HG02943 (cell line): ENCODE results near the gene ZNF583.

Experiments used
- ATAC-seq: cut with Tn5 transposase; IDR thresholded peaks from one replicate; pipeline ENCODE4 v1.9.1; 2021; ENCODE audit warnings: mild to moderate bottlenecking, low read depth, moderate library complexity; ENCODE audit not compliant: unreplicated experiment

ZNF583 gene

GRCh38 chr19:56403764-56404704, at the start of gene ZNF583:
ZNF583 (plus strand) TSS chr19:56404332; CDS start chr19:56407115, 2,783 bp downstream.
- peak; percentile 81 for ATAC-seq

DNA sequence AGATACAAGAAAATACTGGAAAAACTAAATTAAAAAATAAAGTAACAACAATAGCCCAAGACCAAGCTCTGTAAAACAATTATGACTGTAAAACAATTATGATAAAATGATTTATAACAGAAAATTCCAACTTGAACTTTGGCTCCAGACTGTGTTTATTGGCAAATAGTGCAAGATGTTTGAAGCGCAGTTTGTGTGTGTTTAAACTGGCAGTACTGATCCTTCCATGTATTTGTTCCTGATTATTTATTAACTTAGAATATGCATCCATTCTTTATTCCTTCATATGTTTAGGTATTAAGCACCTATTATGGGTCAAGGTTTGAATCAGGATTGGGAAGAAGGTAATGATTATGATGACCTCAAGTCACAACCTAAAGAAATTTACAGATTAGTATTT, 48.6 kb upstream of the ZNF583 start:
- ATAC-seq, result no peak

DNA sequence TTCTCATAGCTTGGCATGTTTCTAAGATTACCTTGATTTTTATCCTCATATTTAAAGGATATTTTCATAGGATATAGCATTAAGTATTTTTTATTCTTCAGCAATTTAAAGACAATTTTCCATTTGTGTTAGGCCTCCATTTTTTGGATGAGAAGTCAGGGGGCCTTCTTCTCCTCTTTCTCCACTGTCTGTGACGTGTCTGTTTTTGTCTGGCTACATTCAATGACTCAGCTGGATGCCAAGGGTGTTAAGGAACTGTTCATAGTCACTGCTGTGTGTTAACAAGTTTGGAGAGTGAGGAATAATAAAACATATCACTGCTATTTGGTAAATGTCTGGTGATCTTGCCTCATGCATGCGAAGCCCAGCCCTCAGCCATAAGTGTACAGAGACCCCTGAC, 47.2 kb upstream of the ZNF583 start:
- ATAC-seq, result no peak

- ATAC-seq, result no peak
These were observed 43.3 kb upstream of the ZNF583 start for GRCh38 chr19:56360841-56361240.

DNA sequence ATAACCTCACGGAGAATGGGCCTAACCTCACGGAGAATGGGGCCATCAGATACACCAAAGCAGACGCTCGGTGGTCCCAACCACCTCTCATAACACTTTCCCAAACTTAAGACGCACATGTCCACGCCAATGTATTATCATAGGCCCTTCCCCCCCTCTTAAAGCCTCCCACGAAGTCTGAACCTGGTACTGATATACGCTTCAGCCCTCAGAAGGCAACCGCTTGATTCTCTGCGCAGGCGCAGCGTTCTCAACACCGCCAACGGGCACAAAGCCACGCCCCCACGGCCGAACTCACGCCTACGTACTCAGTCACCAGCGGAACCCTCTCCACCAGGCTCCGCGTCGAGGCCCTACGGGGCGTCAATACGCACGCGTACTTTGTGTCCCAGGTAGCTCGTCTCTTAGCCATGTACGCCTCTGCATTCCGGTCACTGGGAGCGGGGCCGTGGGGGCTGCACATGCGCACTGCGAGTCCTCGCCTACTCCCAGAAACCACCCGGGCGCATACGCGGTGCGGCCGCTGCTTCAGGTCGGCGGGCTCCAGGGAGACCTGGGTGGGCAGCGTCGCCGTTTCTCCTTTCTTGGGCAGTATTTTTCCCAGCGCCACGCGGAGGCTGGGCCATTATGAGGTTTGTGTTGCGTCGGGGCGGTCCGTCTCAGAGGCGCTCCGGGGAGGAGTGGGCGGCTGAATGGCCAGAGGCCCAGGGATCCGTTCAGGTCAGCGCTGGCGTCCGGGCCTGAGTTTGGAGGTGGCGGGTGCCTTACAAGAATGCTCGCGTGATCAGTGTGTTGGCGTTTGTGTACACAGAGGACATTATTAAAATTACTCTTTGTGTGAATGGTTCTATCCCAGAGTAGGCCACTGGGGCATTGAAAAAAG, 36.1 kb upstream of the ZNF583 start:
- ATAC-seq, result no peak

DNA sequence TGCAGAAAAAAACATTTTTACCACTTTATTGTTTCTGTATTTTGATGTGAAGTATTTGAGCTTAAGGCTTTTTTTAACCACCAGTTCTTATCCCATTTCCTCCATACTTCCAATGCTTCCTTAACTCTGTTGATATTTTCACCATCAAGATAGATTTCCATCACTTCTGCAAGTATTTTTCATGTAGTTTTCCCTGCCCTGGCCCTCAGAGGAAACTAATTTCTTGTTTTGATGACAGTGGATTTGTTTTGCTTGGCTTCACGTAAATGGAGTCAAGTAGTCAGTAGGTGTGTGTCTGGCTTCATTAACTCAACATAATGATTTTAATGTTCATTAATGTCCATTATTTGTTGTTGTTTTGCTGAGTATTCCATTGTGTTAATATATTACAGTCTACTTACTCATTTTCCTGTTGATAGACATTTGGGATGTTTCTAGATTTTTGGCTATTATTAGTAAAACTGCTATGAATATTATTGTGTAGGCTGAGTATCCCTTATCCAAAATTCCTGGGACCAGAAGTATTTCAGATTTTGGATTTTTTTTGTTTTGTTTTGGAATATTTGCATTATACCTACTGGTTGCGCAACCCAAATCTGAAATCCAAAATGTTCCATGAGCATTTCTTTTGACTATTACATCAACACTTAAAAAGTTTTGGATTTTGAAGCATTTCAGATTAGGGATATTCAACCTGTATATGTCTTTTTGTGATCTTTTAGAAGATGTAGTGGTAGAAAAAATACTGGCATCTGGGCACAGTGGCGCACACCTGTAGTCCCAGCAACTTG, 34.1 kb upstream of the ZNF583 start:
- no peak for ATAC-seq

DNA sequence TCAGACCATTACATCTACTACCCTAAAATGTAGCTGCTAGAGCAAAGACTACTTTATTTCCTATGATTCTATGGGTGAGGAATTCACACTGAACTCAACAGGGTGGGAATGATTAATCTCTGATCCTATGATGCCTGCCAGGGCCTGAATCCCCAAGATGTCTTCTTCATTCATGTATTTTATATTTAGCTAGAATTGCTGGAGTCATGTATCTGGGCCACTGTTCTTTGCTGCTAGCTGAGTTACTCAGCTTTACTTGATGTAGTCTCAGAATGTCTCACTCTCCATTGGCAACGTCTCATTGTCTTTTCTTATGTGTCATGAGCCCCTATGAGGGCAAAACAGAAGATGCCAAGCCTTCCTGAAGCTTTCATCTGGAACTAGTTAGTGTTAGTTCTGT, 31.9 kb upstream of the ZNF583 start:
- ATAC-seq, result no peak

DNA sequence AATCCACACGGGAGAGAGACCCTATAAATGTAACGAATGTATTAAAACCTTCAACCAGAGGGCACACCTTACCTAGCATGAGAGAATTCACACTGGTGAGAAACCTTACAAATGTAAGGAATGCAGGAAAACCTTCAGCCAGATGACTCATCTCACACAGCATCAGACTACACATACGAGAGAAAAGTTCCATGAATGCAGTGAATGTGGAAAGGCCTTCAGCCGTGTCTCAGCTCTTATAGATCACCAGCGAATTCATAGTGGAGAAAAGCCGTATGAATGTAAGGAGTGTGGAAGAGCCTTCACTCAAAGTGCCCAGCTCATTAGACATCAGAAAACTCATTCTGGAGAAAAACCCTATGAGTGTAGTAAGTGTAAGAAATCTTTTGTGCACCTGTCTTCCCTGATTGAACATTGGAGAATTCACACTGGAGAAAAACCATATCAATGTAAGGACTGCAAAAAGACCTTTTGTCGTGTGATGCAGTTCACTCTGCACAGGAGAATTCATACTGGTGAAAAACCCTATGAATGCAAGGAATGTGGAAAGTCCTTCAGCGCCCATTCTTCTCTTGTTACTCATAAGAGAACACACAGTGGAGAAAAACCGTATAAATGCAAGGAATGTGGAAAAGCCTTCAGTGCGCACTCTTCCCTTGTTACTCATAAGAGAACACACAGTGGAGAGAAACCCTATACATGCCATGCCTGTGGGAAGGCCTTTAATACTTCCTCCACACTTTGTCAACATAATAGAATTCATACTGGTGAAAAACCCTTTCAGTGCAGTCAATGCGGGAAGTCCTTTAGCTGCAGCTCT, 26.8 kb upstream of the ZNF583 start:
- ATAC-seq, result no peak

- no peak for ATAC-seq
These were observed 20.1 kb upstream of the ZNF583 start for GRCh38 chr19:56383826-56384605.

DNA sequence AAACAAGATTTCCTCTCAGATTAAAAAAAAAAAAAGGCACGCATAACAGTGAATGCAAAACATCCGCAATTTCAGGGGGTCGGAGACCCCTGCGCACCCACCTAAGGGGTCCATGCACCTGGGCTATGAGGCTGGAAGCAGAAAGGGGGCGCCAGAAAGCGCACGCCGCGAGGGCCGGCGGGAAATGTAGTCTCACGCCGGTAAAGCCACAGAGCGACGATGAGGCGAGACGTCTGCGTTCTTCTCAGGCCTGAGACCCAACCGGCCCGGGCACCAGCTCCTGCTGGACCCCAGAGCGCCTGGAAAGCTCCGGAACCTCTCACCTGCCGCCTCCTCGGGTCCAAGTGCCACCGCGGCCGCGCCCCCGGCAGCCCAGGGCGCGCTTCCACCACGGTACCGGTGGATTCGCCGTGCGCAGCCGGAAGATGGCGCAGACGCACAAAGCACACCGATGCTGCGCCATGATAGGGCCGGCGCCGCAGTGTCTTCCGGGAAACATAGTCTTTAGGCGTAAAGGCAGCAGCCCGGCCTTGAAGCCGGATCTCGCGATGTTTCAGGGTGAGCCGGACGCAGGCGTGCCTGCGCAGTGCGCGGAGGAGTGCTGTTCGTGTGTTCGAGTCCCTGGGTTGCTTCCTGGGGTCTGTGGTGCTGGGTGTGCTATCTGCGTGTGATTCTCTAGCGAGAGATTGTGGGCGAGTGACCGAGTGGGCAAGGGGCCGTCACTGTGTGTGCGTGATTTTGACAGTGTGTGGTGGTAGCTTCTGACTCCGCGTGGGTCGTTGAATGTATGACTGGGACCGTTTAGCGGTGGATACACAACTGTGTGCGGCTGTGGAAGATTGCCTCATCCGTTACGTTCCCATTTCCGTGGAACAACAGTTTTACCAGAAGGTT, 10.8 kb upstream of the ZNF583 start, which contains the start of gene ZNF582:
Gene ZNF582 (minus strand): TSS at position 416 of the 894 bp plus-strand sequence. CDS start 1,782 bp downstream, outside the sequence.
- peak; percentile 87 for ATAC-seq

GRCh38 chr19:56398809-56399208, 5.3 kb upstream of the ZNF583 start:
- no peak for ATAC-seq

- no peak for ATAC-seq
These were observed 3.6 kb upstream of the ZNF583 start for GRCh38 chr19:56400485-56400884.

- no peak for ATAC-seq
These were observed 871 bp upstream of the ZNF583 start for GRCh38 chr19:56403261-56403660.

- ATAC-seq, result no peak
These were observed 549 bp downstream of the ZNF583 start for GRCh38 chr19:56404705-56405056.

- ATAC-seq, result no peak
These were observed 930 bp downstream of the ZNF583 start for GRCh38 chr19:56405062-56405461.

DNA sequence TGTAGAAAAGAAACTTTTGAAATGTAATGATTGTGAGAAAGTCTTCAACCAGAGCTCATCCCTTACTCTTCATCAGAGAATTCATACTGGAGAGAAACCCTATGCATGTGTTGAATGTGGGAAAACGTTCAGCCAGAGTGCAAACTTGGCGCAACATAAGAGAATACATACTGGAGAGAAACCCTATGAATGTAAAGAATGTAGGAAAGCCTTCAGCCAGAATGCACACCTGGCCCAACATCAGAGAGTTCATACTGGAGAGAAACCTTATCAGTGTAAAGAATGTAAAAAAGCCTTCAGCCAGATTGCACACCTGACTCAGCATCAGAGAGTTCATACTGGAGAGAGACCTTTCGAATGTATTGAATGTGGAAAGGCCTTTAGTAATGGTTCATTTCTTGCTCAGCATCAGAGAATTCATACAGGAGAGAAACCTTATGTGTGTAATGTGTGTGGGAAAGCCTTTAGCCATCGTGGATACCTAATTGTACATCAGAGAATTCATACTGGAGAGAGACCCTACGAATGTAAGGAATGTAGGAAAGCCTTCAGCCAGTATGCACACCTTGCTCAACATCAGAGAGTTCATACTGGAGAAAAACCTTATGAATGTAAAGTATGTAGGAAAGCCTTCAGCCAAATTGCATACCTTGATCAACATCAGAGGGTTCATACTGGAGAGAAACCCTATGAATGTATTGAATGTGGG, 19.3 kb downstream of the ZNF583 start:
- no peak for ATAC-seq

DNA sequence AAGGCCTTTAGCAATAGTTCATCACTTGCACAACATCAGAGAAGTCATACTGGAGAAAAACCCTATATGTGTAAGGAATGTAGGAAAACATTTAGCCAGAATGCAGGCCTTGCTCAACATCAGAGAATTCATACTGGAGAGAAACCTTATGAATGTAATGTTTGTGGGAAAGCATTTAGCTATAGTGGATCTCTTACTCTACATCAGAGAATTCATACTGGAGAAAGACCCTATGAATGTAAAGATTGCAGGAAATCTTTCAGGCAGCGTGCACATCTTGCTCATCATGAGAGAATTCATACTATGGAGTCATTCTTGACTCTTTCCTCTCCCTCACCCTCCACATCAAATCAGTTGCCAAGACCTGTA, 19.8 kb downstream of the ZNF583 start:
- no peak for ATAC-seq
